Effector memory CD8-positive, alpha-beta T cell (primary cell): ENCODE results near the gene DHRS12.

ENCODE experiments used
- ATAC-seq: fragments of 150-1000 bp; cut with Tn5 transposase; replicated peaks from 2 replicates; pipeline ENCODE4 v1.10.0; 2021; ENCODE audit warnings: mild to moderate bottlenecking, moderate library complexity
- DNase-seq, 3 experiments: peaks; one replicate each; pipeline ENCODE4 v3.0.0; 2021
- H3K27ac Mint-ChIP-seq, 2 donors: one replicate each; pipeline ENCODE4 v1.8.0; 2022; ENCODE audit warnings: mild to moderate bottlenecking in 2 of 2, mixed read lengths in 2 of 2, moderate library complexity in 2 of 2
- H3K27me3 Mint-ChIP-seq, 2 donors: one replicate each; pipeline ENCODE4 v1.8.0; 2022; ENCODE audit warnings: mixed read lengths in 2 of 2
- H3K36me3 Mint-ChIP-seq: one replicate; pipeline ENCODE4 v1.8.0; 2022; ENCODE audit warnings: mild to moderate bottlenecking, moderate library complexity, mixed read lengths; ENCODE audit not compliant: insufficient read depth
- H3K4me1 Mint-ChIP-seq, 2 donors: one replicate each; pipeline ENCODE4 v1.8.0; 2022; ENCODE audit warnings: low read depth in 2 of 2, mixed read lengths in 2 of 2
- H3K4me3 Mint-ChIP-seq, 2 donors: one replicate each; pipeline ENCODE4 v1.8.0; 2022; ENCODE audit warnings: mild to moderate bottlenecking in 2 of 2, mixed read lengths in 2 of 2, moderate library complexity in 2 of 2
- H3K9me3 Mint-ChIP-seq, 2 donors: one replicate each; pipeline ENCODE4 v1.8.0; 2022; ENCODE audit warnings: mixed read lengths in 2 of 2
- total RNA-seq, 9 experiments: gene quantifications; one replicate each; lab custom pipeline; 2026; lab: John Stamatoyannopoulos, UW

Gene DHRS12, protein sequence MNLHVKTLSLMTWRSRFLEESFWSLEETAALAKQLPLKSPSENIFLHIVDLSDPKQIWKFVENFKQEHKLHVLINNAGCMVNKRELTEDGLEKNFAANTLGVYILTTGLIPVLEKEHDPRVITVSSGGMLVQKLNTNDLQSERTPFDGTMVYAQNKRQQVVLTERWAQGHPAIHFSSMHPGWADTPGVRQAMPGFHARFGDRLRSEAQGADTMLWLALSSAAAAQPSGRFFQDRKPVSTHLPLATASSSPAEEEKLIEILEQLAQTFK
- total RNA-seq, result 1.8 to 11.4 (median 5.4) reads per million in 9 experiments

DNA sequence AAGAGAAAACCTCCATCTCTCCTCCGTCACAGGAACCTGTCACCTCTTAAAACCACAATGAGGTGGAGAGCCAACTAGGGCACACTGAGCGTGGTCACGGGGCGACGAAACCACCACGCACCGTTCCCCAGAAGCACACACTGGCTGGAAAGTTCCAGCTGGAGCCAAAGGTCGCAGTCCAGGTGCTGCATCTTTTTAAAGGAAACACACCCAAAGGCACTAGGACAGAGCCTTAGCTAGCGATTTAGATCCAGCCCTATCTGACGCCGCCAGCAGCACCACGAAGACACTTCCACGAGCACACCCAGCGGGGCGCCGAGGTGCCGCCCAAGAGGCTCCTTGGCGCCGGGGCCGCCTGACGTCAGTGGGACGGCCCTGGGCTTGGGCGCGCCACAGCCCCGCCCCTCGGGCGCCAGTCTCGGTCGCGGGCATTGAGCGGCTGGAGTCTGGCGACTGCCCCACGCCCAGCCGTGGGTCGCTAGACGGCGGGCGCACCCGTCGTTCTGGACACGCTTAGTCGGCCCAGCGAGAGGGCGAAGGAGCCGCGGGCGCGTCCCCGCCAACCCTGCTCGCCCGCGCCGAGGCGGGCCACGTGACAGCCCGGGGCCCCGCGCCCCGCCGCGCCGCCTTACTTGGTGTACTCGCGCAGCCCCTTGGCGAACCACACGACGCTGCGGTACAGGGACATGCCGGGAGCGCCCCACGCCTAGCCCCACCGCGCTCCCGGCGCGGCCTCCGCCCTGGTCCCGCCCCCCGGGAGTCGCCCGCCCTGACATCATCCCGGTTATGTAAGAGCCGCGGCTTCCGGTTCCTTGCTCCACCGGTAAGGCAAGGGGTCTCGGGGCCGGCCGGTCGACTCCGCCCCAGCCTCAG lies at the start of gene DHRS12:
TSS of gene DHRS12 (minus strand) at position 742 of the 873 bp plus-strand sequence. CDS start 4,504 bp downstream, outside the sequence.
- peaks cover 42% of the 10 kb centered on the region for H3K36me3 Mint-ChIP-seq
- H3K4me1 Mint-ChIP-seq, result peaks cover 30 to 35% of the 10 kb centered on the region in 2 donors
- H3K4me3 Mint-ChIP-seq, result peak within 1 kb of the TSS; percentile 88 to 91
- H3K9me3 Mint-ChIP-seq, result no peaks in the 10 kb centered on the region
- peak within 1 kb of the TSS; percentile 99 for H3K27ac Mint-ChIP-seq
- no peaks in the 10 kb centered on the region for H3K27me3 Mint-ChIP-seq
- peak; percentile 84 to 87 (median 86) for DNase-seq
- peak; percentile 69 for ATAC-seq

GRCh38 chr13:51849145-51850101 lies 45.5 kb upstream of the DHRS12 start:
- H3K4me1 Mint-ChIP-seq, result peaks cover 5% of the 10 kb centered on the region in 2 donors
- ATAC-seq, result peak; percentile 51
- H3K4me3 Mint-ChIP-seq, result no peak overlapping the region
- no peaks in the 10 kb centered on the region for H3K36me3 Mint-ChIP-seq
- peaks cover 26 to 28% of the 10 kb centered on the region in 2 donors for H3K27me3 Mint-ChIP-seq
- H3K27ac Mint-ChIP-seq, result no peak overlapping the region
- H3K9me3 Mint-ChIP-seq, result no peaks in the 10 kb centered on the region
- peak in 1 of 3 experiments; percentile 23 for DNase-seq

DNA sequence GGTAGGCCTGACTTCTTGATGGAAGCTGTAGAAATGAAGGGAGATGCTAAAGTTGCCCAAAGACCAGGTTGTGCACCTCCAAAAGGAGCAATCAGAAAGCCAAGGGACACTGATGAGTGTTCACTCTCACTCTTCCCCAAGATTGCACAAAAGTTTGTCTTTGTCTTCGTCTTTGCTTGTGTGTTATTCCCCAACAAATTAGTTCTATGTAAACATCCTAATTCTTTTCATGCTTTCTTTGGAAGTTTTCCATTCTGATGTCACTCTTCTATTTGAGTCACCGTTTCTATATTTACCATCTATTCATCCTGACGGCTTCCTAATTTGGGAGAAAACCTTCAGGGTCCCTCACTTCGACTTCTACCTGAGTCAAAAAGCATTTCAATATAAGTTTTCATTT lies 44.7 kb upstream of the DHRS12 start:
- DNase-seq (no peak), ATAC-seq (no peak)
- H3K4me3 Mint-ChIP-seq, result no peak overlapping the region
- H3K27ac Mint-ChIP-seq, result no peak overlapping the region
- H3K36me3 Mint-ChIP-seq, result no peaks in the 10 kb centered on the region
- H3K9me3 Mint-ChIP-seq, result no peaks in the 10 kb centered on the region
- peaks cover 24 to 29% of the 10 kb centered on the region in 2 donors for H3K27me3 Mint-ChIP-seq
- H3K4me1 Mint-ChIP-seq, result peaks cover 5% of the 10 kb centered on the region in 2 donors

DNA sequence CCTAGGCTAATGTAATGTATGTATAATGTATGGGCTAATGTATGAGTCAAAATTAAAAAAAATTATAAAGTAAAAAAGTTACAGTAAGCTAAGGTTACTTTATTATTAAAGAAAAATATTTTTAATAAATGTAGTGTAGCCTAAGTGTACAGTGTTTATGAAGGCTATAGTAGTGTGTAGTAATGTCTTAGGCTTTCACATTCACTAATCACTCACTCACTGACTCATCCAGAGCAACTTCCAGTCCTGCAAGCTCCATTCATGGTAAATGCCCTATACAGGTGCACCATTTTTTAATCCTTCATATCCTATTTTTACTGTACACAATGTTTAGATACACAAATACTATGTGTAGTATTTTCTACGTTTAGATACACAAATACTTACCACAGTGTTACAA lies 42.8 kb upstream of the DHRS12 start:
- no peak for ATAC-seq
- H3K9me3 Mint-ChIP-seq, result no peaks in the 10 kb centered on the region
- H3K4me3 Mint-ChIP-seq, result no peak overlapping the region
- H3K27ac Mint-ChIP-seq, result no peak overlapping the region
- H3K36me3 Mint-ChIP-seq, result no peaks in the 10 kb centered on the region
- peaks cover 18 to 25% of the 10 kb centered on the region in 2 donors for H3K27me3 Mint-ChIP-seq
- peaks cover 5% of the 10 kb centered on the region in 2 donors for H3K4me1 Mint-ChIP-seq
- no peak for DNase-seq

DNA sequence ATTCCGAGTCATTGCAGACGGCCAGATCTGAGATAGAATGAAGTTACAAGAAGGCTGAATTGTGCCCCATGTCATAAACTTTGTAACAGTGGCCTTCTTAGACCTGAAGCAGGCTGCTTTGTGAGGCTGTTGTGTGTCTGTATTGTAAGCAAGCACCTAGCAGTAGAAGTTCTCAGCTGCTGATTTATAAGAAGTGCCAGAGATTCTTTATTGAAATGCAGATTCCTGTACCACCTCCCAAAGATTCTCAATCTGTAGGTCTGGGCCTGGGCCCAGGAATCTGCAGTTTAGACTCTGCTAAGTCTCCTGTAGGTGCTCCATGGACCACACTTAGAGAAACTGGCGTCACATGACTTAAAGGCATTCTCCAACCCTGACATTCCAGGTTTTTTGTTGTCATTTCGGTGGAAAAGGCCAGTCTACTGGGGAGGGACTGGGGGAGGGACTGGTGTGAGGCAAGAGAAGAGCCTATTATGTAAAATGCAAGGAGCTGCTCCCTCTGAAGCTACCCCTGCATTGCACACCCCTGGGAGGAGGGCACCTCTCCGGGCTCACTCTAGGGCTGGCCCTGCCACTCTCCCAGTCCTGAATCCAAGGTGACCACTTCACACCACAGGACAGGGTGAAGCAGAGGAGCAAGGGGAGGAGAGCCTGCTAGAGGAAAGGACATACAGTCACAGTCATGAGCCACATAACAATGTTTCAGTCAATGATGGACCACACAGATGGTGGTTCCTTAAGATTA lies 41.8 kb upstream of the DHRS12 start:
- peaks cover 11 to 14% of the 10 kb centered on the region in 2 donors for H3K27me3 Mint-ChIP-seq
- H3K4me1 Mint-ChIP-seq, result peaks cover 5% of the 10 kb centered on the region in 2 donors
- H3K4me3 Mint-ChIP-seq, result no peak overlapping the region
- H3K9me3 Mint-ChIP-seq, result no peaks in the 10 kb centered on the region
- no peak for DNase-seq
- no peaks in the 10 kb centered on the region for H3K36me3 Mint-ChIP-seq
- no peak overlapping the region for H3K27ac Mint-ChIP-seq
- ATAC-seq, result no peak

- ATAC-seq, result peak; percentile 69
- H3K36me3 Mint-ChIP-seq, result no peaks in the 10 kb centered on the region
- H3K4me3 Mint-ChIP-seq, result no peak within 1 kb of the TSS
- peaks cover 5% of the 10 kb centered on the region in 2 donors for H3K4me1 Mint-ChIP-seq
- peaks cover 11 to 13% of the 10 kb centered on the region in 2 donors for H3K27me3 Mint-ChIP-seq
- H3K27ac Mint-ChIP-seq, result peak within 1 kb of the TSS in 1 of 2 donors; percentile 38
- DNase-seq, result peak; percentile 30 to 51 (median 33)
- H3K9me3 Mint-ChIP-seq, result no peaks in the 10 kb centered on the region
Observed at GRCh38 chr13:51844862-51845573, 41.1 kb upstream of the DHRS12 start, which contains the start of gene TMEM272. Gene TMEM272, minus strand, starts transcription at chr13:51845177. Its CDS starts 6,647 bp downstream, at chr13:51838530.

DNA sequence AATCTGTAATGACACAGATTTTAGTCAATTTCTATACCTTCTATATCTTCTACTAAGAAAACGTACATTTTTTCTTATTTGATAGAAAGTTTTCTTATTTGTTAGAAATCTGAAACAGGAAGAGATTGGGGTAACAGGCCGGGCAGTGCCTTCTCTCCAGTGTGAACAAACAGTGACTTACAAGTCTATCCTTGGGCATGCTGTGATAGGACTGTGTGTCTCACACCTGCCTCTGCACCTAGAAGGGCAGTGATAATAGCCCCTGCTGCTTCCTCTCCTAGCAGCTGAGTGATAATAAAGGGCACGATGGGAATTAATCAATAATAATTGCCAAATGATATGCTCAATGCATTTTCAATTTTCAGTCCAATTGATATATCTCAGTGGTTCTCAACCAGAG lies 39.6 kb upstream of the DHRS12 start:
- no peak overlapping the region for H3K27ac Mint-ChIP-seq
- ATAC-seq (no peak), DNase-seq (no peak)
- peaks cover 5% of the 10 kb centered on the region in 2 donors for H3K4me1 Mint-ChIP-seq
- no peaks in the 10 kb centered on the region for H3K36me3 Mint-ChIP-seq
- H3K27me3 Mint-ChIP-seq, result peaks cover 11 to 13% of the 10 kb centered on the region in 2 donors
- no peak overlapping the region for H3K4me3 Mint-ChIP-seq
- H3K9me3 Mint-ChIP-seq, result no peaks in the 10 kb centered on the region

GRCh38 chr13:51841732-51842131 lies 37.8 kb upstream of the DHRS12 start:
- DNase-seq (no peak), ATAC-seq (no peak)
- H3K9me3 Mint-ChIP-seq, result no peaks in the 10 kb centered on the region
- H3K36me3 Mint-ChIP-seq, result no peaks in the 10 kb centered on the region
- H3K4me3 Mint-ChIP-seq, result no peak overlapping the region
- peaks cover 11 to 27% of the 10 kb centered on the region in 2 donors for H3K27me3 Mint-ChIP-seq
- H3K27ac Mint-ChIP-seq, result no peak overlapping the region
- peaks cover 5 to 6% of the 10 kb centered on the region in 2 donors for H3K4me1 Mint-ChIP-seq

GRCh38 chr13:51840917-51841316 lies 37.0 kb upstream of the DHRS12 start:
- Mint-ChIP-seq H3K4me1 (peaks cover 5 to 8% of the 10 kb centered on the region in 2 donors), H3K36me3 (no peaks in the 10 kb centered on the region)

GRCh38 chr13:51839711-51840540 lies 36.0 kb upstream of the DHRS12 start:
- Mint-ChIP-seq H3K36me3 (no peaks in the 10 kb centered on the region), H3K9me3 (no peaks in the 10 kb centered on the region), H3K4me1 (peaks cover 1 to 4% of the 10 kb centered on the region in 2 donors), H3K27me3 (peaks cover 7 to 21% of the 10 kb centered on the region in 2 donors), H3K27ac (no peak overlapping the region), H3K4me3 (no peak overlapping the region)
- no peak for DNase-seq
- no peak for ATAC-seq

More at GRCh38 chr13:51840917-51841316, 37.0 kb upstream of the DHRS12 start:
- ATAC-seq (no peak), DNase-seq (no peak)
- Mint-ChIP-seq H3K27me3 (peaks cover 11 to 27% of the 10 kb centered on the region in 2 donors), H3K9me3 (no peaks in the 10 kb centered on the region), H3K27ac (no peak overlapping the region), H3K4me3 (no peak overlapping the region)

GRCh38 chr13:51838240-51838846 lies 34.4 kb upstream of the DHRS12 start:
- DNase-seq (no peak), ATAC-seq (no peak)
- H3K36me3 Mint-ChIP-seq, result no peaks in the 10 kb centered on the region
- peaks cover 0 to 4% of the 10 kb centered on the region in 2 donors for H3K4me1 Mint-ChIP-seq
- no peak overlapping the region for H3K27ac Mint-ChIP-seq
- H3K27me3 Mint-ChIP-seq, result peaks cover 0 to 20% of the 10 kb centered on the region in 2 donors
- no peaks in the 10 kb centered on the region for H3K9me3 Mint-ChIP-seq
- H3K4me3 Mint-ChIP-seq, result no peak overlapping the region
